ENCODE data around the gene ERICH4. TPM values are rescaled to one million over a fixed set of nuclear protein-coding genes. Genes with fewer than 3 reads are reported as not detected.

ERICH4 gene
- total RNA-seq, 1 donor: not detected

DNA sequence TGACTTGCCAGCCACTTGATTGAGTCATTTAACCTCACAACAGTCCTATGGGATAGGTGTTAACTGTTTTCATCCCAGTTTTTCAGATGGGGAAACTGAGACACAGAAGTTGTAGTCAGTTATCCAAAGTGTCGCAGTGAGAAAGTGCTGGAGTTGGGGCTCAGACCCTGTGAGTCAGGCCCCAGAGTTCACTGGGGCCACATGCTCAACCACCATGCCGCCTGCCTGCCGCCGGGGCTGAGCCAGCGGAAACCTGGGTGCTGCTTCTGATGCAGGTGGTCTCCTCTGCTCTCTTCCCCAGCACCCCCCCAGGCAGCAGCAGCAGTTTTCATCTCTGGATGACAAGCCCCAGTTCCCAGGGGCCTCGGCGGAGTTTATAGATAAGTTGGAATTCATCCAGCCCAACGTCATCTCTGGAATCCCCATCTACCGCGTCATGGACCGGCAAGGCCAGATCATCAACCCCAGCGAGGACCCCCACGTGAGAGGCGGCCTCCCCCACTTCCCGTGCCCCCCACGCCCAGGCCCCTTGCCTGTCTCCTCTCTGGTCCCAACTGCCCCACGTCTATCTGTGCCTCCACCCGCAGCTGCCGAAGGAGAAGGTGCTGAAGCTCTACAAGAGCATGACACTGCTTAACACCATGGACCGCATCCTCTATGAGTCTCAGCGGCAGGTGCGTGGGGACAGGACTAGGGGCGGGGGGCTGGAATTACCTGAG is 32.5 kb upstream of the ERICH4 start:
- H3K4me1 ChIP-seq (ENCODE audit: insufficient read depth, low read length): peaks cover 10% of the 10 kb centered on the region
- no peaks in the 10 kb centered on the region for H3K79me2 ChIP-seq (ENCODE audit: insufficient read depth, low read length)
- no peak for TF ChIP-seq CTCF (IDR thresholded peaks at IDR 0.05; ENCODE audit: extremely low read depth, low read depth, low read length)
- peaks cover 5% of the 10 kb centered on the region for H3K36me3 ChIP-seq (ENCODE audit: insufficient read depth, low read length)
- H3K9me3 ChIP-seq (ENCODE audit: low read depth, low read length): no peaks in the 10 kb centered on the region
- no peaks in the 10 kb centered on the region for H3K27me3 ChIP-seq (ENCODE audit: insufficient read depth, low read length)
- H3K4me3 ChIP-seq (ENCODE audit: insufficient read depth, low read length): no peak overlapping the region
- no peak overlapping the region for H2AFZ ChIP-seq (ENCODE audit: low read length)
- H3K27ac ChIP-seq (ENCODE audit: low read depth, low read length): no peak overlapping the region
- no peak overlapping the region for H3K4me2 ChIP-seq (ENCODE audit: insufficient read depth, low read length)
- H4K20me1 ChIP-seq (ENCODE audit: insufficient read depth, low read length): peaks cover 10% of the 10 kb centered on the region
- peak; percentile 34 for DNase-seq (ENCODE audit: insufficient read length, low spot score, missing footprints)

DNA sequence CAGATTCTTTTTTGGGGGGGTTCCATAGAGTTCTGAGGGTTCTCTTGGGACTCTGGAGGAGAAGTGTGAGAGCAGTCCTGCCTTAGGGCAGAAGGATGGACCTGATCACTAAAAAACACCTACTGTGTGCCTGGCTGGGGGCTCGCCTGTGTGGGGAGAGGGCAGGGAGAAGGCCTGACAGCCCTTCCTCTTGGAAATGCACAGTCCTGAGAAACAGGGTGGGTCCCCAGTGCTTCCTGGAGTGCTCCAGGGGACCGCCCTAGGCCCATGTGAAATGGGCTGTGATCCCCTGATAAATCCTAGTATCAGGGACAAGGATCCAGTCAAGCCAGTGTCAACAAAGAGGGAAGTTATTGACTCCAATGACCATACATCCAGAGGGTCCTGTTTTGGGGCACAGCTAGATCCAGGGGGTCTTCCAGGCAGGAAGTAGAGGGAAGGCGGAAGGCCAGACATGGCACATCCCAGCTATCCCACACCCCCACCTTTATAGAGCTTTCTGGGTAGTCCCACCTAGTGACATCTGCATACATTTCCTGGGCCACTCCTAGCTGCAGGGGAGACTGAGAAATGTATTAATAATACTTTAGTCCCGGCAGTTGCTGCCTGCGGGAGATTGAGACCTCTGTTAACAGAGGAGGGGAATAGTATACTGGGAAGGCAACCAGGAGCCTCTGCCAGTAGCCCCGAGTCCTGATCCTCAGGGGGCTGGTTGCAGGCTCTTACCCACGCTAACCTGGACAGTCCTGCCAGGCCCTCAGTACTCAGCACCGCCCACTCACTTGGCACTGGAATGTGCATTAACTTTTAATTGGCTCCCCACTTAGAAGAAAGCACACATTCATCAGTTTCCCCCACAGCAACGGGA is 31.6 kb upstream of the ERICH4 start:
- no peaks in the 10 kb centered on the region for H3K27me3 ChIP-seq (ENCODE audit: insufficient read depth, low read length)
- H4K20me1 ChIP-seq (ENCODE audit: insufficient read depth, low read length): peaks cover 8% of the 10 kb centered on the region
- no peak overlapping the region for H3K27ac ChIP-seq (ENCODE audit: low read depth, low read length)
- no peak overlapping the region for H2AFZ ChIP-seq (ENCODE audit: low read length)
- peaks cover 10% of the 10 kb centered on the region for H3K4me1 ChIP-seq (ENCODE audit: insufficient read depth, low read length)
- no peak overlapping the region for H3K4me2 ChIP-seq (ENCODE audit: insufficient read depth, low read length)
- H3K9me3 ChIP-seq (ENCODE audit: low read depth, low read length): no peaks in the 10 kb centered on the region
- DNase-seq (ENCODE audit: insufficient read length, low spot score, missing footprints): peak; percentile 66
- TF ChIP-seq CTCF (IDR thresholded peaks at IDR 0.05; ENCODE audit: extremely low read depth, low read depth, low read length): no peak
- H3K79me2 ChIP-seq (ENCODE audit: insufficient read depth, low read length): no peaks in the 10 kb centered on the region
- peaks cover 7% of the 10 kb centered on the region for H3K36me3 ChIP-seq (ENCODE audit: insufficient read depth, low read length)
- H3K4me3 ChIP-seq (ENCODE audit: insufficient read depth, low read length): no peak overlapping the region

GRCh38 chr19:41411968-41412265 is 31.0 kb upstream of the ERICH4 start:
- peaks cover 10% of the 10 kb centered on the region for H3K36me3 ChIP-seq (ENCODE audit: insufficient read depth, low read length)
- no peak overlapping the region for H3K4me2 ChIP-seq (ENCODE audit: insufficient read depth, low read length)
- no peak for TF ChIP-seq CTCF (IDR thresholded peaks at IDR 0.05; ENCODE audit: extremely low read depth, low read depth, low read length)
- no peak overlapping the region for H3K4me3 ChIP-seq (ENCODE audit: insufficient read depth, low read length)
- H2AFZ ChIP-seq (ENCODE audit: low read length): no peak overlapping the region
- peak; percentile 34 for DNase-seq (ENCODE audit: insufficient read length, low spot score, missing footprints)
- H3K79me2 ChIP-seq (ENCODE audit: insufficient read depth, low read length): no peaks in the 10 kb centered on the region
- H3K4me1 ChIP-seq (ENCODE audit: insufficient read depth, low read length): peaks cover 10% of the 10 kb centered on the region
- peaks cover 8% of the 10 kb centered on the region for H4K20me1 ChIP-seq (ENCODE audit: insufficient read depth, low read length)
- H3K27me3 ChIP-seq (ENCODE audit: insufficient read depth, low read length): no peaks in the 10 kb centered on the region
- H3K27ac ChIP-seq (ENCODE audit: low read depth, low read length): no peak overlapping the region
- no peaks in the 10 kb centered on the region for H3K9me3 ChIP-seq (ENCODE audit: low read depth, low read length)

GRCh38 chr19:41412953-41413352 is 30.0 kb upstream of the ERICH4 start:
- TF ChIP-seq CTCF (IDR thresholded peaks at IDR 0.05; ENCODE audit: extremely low read depth, low read depth, low read length): no peak
- H3K4me2 ChIP-seq (ENCODE audit: insufficient read depth, low read length): no peak overlapping the region
- H3K27me3 ChIP-seq (ENCODE audit: insufficient read depth, low read length): no peaks in the 10 kb centered on the region
- no peaks in the 10 kb centered on the region for H3K79me2 ChIP-seq (ENCODE audit: insufficient read depth, low read length)
- peak; percentile 57 for DNase-seq (ENCODE audit: insufficient read length, low spot score, missing footprints)
- peaks cover 4% of the 10 kb centered on the region for H4K20me1 ChIP-seq (ENCODE audit: insufficient read depth, low read length)
- no peak overlapping the region for H2AFZ ChIP-seq (ENCODE audit: low read length)
- no peak overlapping the region for H3K27ac ChIP-seq (ENCODE audit: low read depth, low read length)
- H3K4me3 ChIP-seq (ENCODE audit: insufficient read depth, low read length): no peak overlapping the region
- H3K4me1 ChIP-seq (ENCODE audit: insufficient read depth, low read length): peaks cover 10% of the 10 kb centered on the region
- peaks cover 10% of the 10 kb centered on the region for H3K36me3 ChIP-seq (ENCODE audit: insufficient read depth, low read length)
- H3K9me3 ChIP-seq (ENCODE audit: low read depth, low read length): no peaks in the 10 kb centered on the region

Data from osteoblast (primary cell).